Measurements from ENCODE around the gene LRRC3C. TPM values are rescaled to one million over a fixed set of nuclear protein-coding genes. Genes with fewer than 3 reads are reported as not detected.
A peak's percentile ranks its signal among the peaks of the same experiment; 100 is the strongest.

The LRRC3C gene
- polyA plus RNA-seq, 2 donors: not detected

GRCh38 chr17:39923230-39923629 lies 4.3 kb upstream of the LRRC3C start:
- H3K4me1 ChIP-seq (ENCODE audit: control insufficient read depth in 2 of 2, insufficient read depth in 2 of 2, low read length in 1 of 2): peaks cover 4 to 16% of the 10 kb centered on the region in 2 donors
- no peaks in the 10 kb centered on the region for H3K27me3 ChIP-seq (ENCODE audit: control insufficient read depth in 1 of 2, insufficient read depth in 2 of 2, low read length in 2 of 2)
- WGBS, 2 donors: 89 to 92% methylated on average over 6 of the region's 6 CpGs
- H3K27ac ChIP-seq (ENCODE audit: low read depth in 2 of 2, low read length in 1 of 2): no peak overlapping the region
- peaks cover 4 to 32% of the 10 kb centered on the region in 2 donors for H3K36me3 ChIP-seq (ENCODE audit: control insufficient read depth in 2 of 2, insufficient read depth in 2 of 2, low read length in 1 of 2)
- H3K9me3 ChIP-seq (ENCODE audit: control insufficient read depth in 2 of 2, insufficient read depth in 1 of 2, low read depth in 1 of 2, low read length in 1 of 2): no peaks in the 10 kb centered on the region
- H3K4me3 ChIP-seq (ENCODE audit: low read depth in 1 of 2, low read length in 2 of 2): no peak overlapping the region

DNA sequence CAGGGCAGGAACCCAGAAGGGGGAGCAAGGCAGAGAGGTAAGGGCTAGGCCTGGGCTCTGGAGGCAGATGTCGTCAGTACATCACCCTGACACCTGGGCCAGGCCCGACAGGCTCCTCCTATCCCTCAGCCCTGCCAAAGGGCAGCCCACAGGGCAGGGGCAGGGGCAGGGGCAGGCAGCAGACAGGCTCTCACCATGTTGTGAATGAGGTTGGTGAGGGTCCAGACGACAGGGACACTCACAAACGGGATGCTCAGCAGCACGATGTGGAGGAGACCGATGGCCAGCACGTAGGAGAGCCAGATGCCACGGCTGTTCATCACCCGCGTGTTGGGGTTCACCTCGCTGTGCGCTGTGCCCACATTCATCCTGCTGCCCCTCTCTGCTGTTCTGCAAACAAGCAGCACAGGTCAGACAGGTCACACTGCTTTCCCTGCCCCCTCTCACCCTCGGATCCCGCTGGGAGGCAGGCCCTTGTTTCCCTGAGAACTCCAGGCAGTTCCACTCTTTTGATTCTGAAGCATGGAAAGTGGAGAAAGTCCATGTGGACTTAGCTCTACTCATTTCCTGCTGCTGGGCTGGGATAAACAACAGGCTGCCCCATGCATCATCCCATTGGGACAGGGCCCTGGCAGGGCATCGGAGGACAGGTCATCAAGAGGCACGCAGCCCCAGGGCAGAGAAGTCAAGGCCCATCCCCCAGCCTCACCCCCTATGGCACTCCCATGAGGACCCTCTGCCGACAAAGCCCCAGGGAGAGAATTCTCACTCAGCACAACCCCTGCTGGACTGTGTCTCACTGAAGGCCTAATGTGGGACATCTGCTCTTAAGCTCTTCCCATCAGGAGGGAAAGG lies 3.5 kb upstream of the LRRC3C start:
- Histone ChIP-seq H3K27me3 (ENCODE audit: control insufficient read depth in 1 of 2, insufficient read depth in 2 of 2, low read length in 2 of 2) (no peaks in the 10 kb centered on the region), H3K4me3 (ENCODE audit: low read depth in 1 of 2, low read length in 2 of 2) (no peak overlapping the region), H3K36me3 (ENCODE audit: control insufficient read depth in 2 of 2, insufficient read depth in 2 of 2, low read length in 1 of 2) (peaks cover 4 to 30% of the 10 kb centered on the region in 2 donors), H3K27ac (ENCODE audit: low read depth in 2 of 2, low read length in 1 of 2) (no peak overlapping the region), H3K4me1 (ENCODE audit: control insufficient read depth in 2 of 2, insufficient read depth in 2 of 2, low read length in 1 of 2) (peaks cover 4 to 20% of the 10 kb centered on the region in 2 donors), H3K9me3 (ENCODE audit: control insufficient read depth in 2 of 2, insufficient read depth in 1 of 2, low read depth in 1 of 2, low read length in 1 of 2) (no peaks in the 10 kb centered on the region)
- WGBS, 2 donors: 63 to 70% methylated on average over 17 of the region's 17 CpGs

DNA sequence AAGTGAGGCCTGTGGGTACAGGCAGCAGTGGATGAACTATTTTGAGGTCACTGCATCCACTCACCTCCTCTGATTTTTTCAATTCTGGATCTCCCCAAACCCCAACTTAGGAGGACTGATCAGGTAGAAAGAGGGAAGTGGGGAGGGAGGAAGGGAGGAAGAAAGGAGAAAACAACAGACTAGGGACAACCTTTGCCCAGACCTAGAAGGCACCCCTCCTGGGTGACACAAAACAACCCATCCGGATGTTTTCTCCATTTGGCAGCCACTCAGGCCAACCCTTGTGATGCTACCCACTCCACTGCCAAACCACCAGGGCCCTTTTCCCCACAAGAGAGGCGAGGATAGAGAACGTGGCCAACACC lies 2.9 kb upstream of the LRRC3C start:
- Histone ChIP-seq H3K36me3 (ENCODE audit: control insufficient read depth in 2 of 2, insufficient read depth in 2 of 2, low read length in 1 of 2) (peaks cover 4 to 28% of the 10 kb centered on the region in 2 donors), H3K4me3 (ENCODE audit: low read depth in 1 of 2, low read length in 2 of 2) (no peak overlapping the region), H3K27me3 (ENCODE audit: control insufficient read depth in 1 of 2, insufficient read depth in 2 of 2, low read length in 2 of 2) (no peaks in the 10 kb centered on the region), H3K27ac (ENCODE audit: low read depth in 2 of 2, low read length in 1 of 2) (no peak overlapping the region), H3K4me1 (ENCODE audit: control insufficient read depth in 2 of 2, insufficient read depth in 2 of 2, low read length in 1 of 2) (peaks cover 4 to 20% of the 10 kb centered on the region in 2 donors), H3K9me3 (ENCODE audit: control insufficient read depth in 2 of 2, insufficient read depth in 1 of 2, low read depth in 1 of 2, low read length in 1 of 2) (no peaks in the 10 kb centered on the region)
- 46 to 66% methylated on average over 3 of the region's 3 CpGs for WGBS, 2 donors

GRCh38 chr17:39925282-39926134 lies 2.0 kb upstream of the LRRC3C start:
- 74 to 86% methylated on average over 11 of the region's 11 CpGs for WGBS, 2 donors

GRCh38 chr17:39926135-39926587 lies 1.4 kb upstream of the LRRC3C start:
- H3K4me3 ChIP-seq (ENCODE audit: low read depth in 1 of 2, low read length in 2 of 2): peak overlapping the region in 1 of 2 donors; percentile 84
- 17 to 25% methylated on average over 4 of the region's 4 CpGs for WGBS, 2 donors
- no peaks in the 10 kb centered on the region for H3K9me3 ChIP-seq (ENCODE audit: control insufficient read depth in 2 of 2, insufficient read depth in 1 of 2, low read depth in 1 of 2, low read length in 1 of 2)
- peak overlapping the region in 1 of 2 donors; percentile 90 for H3K27ac ChIP-seq (ENCODE audit: low read depth in 2 of 2, low read length in 1 of 2)
- peaks cover 3 to 20% of the 10 kb centered on the region in 2 donors for H3K4me1 ChIP-seq (ENCODE audit: control insufficient read depth in 2 of 2, insufficient read depth in 2 of 2, low read length in 1 of 2)
- H3K27me3 ChIP-seq (ENCODE audit: control insufficient read depth in 1 of 2, insufficient read depth in 2 of 2, low read length in 2 of 2): no peaks in the 10 kb centered on the region
- peaks cover 4 to 24% of the 10 kb centered on the region in 2 donors for H3K36me3 ChIP-seq (ENCODE audit: control insufficient read depth in 2 of 2, insufficient read depth in 2 of 2, low read length in 1 of 2)

More at GRCh38 chr17:39925282-39926134, 2.0 kb upstream of the LRRC3C start:
- Histone ChIP-seq H3K9me3 (ENCODE audit: control insufficient read depth in 2 of 2, insufficient read depth in 1 of 2, low read depth in 1 of 2, low read length in 1 of 2) (no peaks in the 10 kb centered on the region), H3K27ac (ENCODE audit: low read depth in 2 of 2, low read length in 1 of 2) (no peak overlapping the region), H3K4me1 (ENCODE audit: control insufficient read depth in 2 of 2, insufficient read depth in 2 of 2, low read length in 1 of 2) (peaks cover 3 to 20% of the 10 kb centered on the region in 2 donors), H3K36me3 (ENCODE audit: control insufficient read depth in 2 of 2, insufficient read depth in 2 of 2, low read length in 1 of 2) (peaks cover 4 to 24% of the 10 kb centered on the region in 2 donors), H3K27me3 (ENCODE audit: control insufficient read depth in 1 of 2, insufficient read depth in 2 of 2, low read length in 2 of 2) (no peaks in the 10 kb centered on the region), H3K4me3 (ENCODE audit: low read depth in 1 of 2, low read length in 2 of 2) (no peak overlapping the region)

DNA sequence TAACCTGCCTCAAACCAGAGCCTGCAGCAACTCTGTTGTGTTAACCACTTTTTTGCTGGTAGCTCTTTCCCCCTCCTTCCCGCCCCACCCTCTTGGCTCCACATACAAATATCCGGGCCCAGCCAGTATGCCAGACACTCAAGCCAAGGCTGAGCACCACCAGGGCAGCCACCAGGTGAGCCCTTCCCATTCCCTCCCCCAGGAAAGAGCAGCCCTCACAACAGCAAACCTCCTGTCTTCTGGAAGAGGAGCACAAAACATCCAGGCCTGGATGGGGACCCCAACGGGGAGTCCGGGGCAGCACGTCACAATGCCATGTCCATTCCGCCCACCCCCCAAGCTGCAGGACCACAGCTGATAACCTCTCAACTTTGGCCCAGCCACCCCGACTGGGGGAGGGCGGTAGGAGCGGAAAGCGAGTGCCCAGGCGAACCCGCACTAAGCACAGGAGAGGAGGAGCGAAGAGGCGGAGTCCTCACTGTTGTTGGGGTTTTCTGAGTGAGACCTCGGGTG lies 888 bp upstream of the LRRC3C start:
- H3K27me3 ChIP-seq (ENCODE audit: control insufficient read depth in 1 of 2, insufficient read depth in 2 of 2, low read length in 2 of 2): no peaks in the 10 kb centered on the region
- H3K4me1 ChIP-seq (ENCODE audit: control insufficient read depth in 2 of 2, insufficient read depth in 2 of 2, low read length in 1 of 2): peaks cover 3 to 16% of the 10 kb centered on the region in 2 donors
- peaks cover 4 to 22% of the 10 kb centered on the region in 2 donors for H3K36me3 ChIP-seq (ENCODE audit: control insufficient read depth in 2 of 2, insufficient read depth in 2 of 2, low read length in 1 of 2)
- H3K4me3 ChIP-seq (ENCODE audit: low read depth in 1 of 2, low read length in 2 of 2): peak overlapping the region; percentile 65 to 84
- H3K9me3 ChIP-seq (ENCODE audit: control insufficient read depth in 2 of 2, insufficient read depth in 1 of 2, low read depth in 1 of 2, low read length in 1 of 2): no peaks in the 10 kb centered on the region
- WGBS, 2 donors: 1 to 2% methylated on average over 12 to 15 of the region's 15 CpGs
- peak overlapping the region; percentile 83 to 90 for H3K27ac ChIP-seq (ENCODE audit: low read depth in 2 of 2, low read length in 1 of 2)

DNA sequence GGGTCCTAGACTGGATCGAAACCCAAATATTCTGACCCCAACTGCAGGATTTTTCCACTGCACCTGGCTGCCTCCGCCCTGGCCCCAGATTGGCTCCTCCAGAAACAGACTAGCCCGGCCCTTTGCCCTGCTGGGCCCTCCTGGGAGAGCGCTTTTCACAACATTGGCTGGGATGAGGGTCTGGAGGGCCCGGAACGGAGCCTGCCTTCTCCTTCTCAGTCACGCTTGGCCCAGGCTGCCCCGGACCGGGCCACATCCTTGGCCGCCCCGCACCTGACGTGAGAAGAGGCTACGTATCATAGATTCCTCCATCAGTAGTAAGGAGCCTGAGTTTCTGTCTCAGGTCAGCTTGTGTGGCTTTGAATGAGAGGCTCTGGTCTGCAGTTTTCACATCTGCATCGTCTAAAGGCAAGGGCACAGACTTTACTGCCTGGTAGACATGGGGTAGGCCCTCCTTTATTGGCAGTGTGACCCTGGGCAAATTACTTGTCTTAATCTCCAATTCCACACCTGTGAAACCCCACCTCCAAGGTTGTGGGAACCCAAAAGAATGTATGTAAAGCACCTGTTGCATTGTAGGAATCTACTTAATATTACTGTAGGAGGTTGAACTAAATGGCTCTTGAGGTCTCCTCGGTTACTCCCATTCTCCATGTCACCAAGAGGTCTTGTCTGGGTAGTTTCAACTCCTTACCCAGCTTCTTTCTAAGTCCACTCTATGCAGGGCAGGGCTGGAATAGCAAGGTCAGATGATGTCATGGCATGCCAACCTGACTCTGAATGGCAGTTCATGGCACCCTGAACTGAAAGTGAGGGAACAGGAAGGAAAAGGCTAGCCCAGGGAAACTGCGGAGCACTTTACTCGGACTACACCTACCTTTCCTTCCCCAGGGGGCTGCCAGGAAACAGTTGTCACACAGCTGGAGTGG lies 661 bp downstream of the LRRC3C start:
- H3K36me3 ChIP-seq (ENCODE audit: control insufficient read depth in 2 of 2, insufficient read depth in 2 of 2, low read length in 1 of 2): peaks cover 0 to 9% of the 10 kb centered on the region in 2 donors
- no peaks in the 10 kb centered on the region for H3K9me3 ChIP-seq (ENCODE audit: control insufficient read depth in 2 of 2, insufficient read depth in 1 of 2, low read depth in 1 of 2, low read length in 1 of 2)
- peak overlapping the region; percentile 47 to 84 for H3K4me3 ChIP-seq (ENCODE audit: low read depth in 1 of 2, low read length in 2 of 2)
- 26 to 29% methylated on average over 17 of the region's 17 CpGs for WGBS, 2 donors
- H3K27ac ChIP-seq (ENCODE audit: low read depth in 2 of 2, low read length in 1 of 2): peak overlapping the region; percentile 80 to 83
- H3K27me3 ChIP-seq (ENCODE audit: control insufficient read depth in 1 of 2, insufficient read depth in 2 of 2, low read length in 2 of 2): no peaks in the 10 kb centered on the region
- peaks cover 3 to 16% of the 10 kb centered on the region in 2 donors for H3K4me1 ChIP-seq (ENCODE audit: control insufficient read depth in 2 of 2, insufficient read depth in 2 of 2, low read length in 1 of 2)

DNA sequence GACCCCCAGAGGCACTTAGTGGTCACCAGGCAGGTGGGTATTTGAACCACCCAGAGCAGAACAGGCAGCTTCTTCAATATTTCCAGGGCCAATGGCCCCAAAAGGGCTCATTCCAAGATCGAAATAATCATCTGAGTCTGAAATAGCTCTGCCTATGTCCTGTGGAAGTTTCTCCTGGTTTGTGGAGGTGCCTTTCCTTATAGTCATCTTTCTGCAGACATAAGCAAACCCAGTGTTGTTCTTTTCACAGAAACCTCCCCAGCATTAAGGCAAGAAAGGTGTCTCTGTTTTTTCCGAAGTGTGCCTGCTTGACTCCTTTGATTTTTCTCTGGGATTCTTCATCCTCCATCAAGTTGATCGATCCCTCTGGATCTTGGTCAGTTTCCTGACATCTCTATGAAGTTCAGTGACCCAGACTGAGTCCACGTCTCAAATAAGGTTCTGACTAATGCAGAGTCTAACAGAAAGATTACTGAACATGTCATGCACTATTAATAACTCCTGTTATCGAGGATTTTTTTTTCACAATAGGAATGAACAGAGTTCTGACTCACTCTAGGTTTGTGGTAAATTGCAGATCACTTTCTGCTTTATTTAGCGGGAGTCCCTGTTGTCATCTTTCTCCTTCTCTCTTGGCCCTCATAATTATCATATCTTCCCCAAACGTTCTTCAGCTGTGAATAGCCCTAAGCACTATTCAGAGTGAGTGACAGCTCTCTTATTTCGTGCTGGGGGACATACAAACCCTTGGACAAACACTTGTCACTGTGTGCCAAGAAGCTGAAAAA lies 1.5 kb downstream of the LRRC3C start:
- Histone ChIP-seq H3K9me3 (ENCODE audit: control insufficient read depth in 2 of 2, insufficient read depth in 1 of 2, low read depth in 1 of 2, low read length in 1 of 2) (no peaks in the 10 kb centered on the region), H3K36me3 (ENCODE audit: control insufficient read depth in 2 of 2, insufficient read depth in 2 of 2, low read length in 1 of 2) (peaks cover 0 to 3% of the 10 kb centered on the region in 2 donors), H3K27me3 (ENCODE audit: control insufficient read depth in 1 of 2, insufficient read depth in 2 of 2, low read length in 2 of 2) (no peaks in the 10 kb centered on the region), H3K27ac (ENCODE audit: low read depth in 2 of 2, low read length in 1 of 2) (peak overlapping the region; percentile 61 to 80), H3K4me1 (ENCODE audit: control insufficient read depth in 2 of 2, insufficient read depth in 2 of 2, low read length in 1 of 2) (peaks cover 3 to 16% of the 10 kb centered on the region in 2 donors), H3K4me3 (ENCODE audit: low read depth in 1 of 2, low read length in 2 of 2) (no peak overlapping the region)
- 41 to 46% methylated on average over 8 of the region's 8 CpGs for WGBS, 2 donors

All from esophagus (tissue), 2 donors.